Fibroblast of gingiva (primary cell): Measurements from ENCODE around the gene ISLR2.
A peak's percentile ranks its signal among the peaks of the same experiment; 100 is the strongest.

ENCODE experiments used
- DNase-seq: peaks from one replicate; pipeline ENCODE4 v3.0.0-alpha.2; 2011; ENCODE audit warnings: low read depth

Gene ISLR2

DNA sequence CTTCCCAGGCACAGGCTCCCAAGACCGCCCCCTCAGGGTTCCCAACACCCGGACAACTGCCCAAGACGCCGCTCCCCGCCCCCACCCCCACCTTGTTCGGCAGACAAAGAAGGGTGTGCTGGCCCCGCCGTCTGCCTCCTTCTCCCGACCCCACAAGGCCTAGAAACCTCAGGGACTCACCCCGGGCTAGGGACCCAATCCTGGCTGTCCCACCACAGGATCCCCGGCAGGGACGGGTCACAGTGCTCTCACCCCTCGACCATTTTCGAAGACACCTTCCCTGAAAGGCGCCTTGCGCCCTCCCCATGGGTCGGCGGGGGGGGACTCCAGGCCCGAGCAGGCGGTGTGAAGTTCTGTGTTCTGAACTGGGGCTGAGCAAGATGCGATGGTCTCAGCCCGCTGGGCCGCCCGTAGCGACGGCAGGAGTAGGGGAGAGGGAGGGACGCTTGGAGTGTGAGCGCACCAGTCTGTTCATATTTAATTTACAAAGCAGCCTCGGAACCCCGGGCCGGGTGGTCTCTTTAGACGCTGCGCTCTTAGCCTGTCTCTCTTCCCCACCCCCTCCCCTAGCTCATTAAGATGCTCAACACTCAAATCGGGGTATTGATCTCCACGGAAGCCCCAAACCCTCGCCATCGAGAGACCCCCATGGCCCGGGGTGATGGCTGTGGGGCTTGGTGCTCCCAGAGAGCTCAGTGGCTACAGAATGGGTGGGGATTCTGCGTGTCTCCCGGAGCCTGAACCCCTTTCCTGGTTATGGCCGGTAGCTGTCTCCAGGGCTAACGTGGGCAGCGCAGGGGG lies 1.4 kb upstream of the ISLR2 start:
- DNase-seq, result no peak

DNA sequence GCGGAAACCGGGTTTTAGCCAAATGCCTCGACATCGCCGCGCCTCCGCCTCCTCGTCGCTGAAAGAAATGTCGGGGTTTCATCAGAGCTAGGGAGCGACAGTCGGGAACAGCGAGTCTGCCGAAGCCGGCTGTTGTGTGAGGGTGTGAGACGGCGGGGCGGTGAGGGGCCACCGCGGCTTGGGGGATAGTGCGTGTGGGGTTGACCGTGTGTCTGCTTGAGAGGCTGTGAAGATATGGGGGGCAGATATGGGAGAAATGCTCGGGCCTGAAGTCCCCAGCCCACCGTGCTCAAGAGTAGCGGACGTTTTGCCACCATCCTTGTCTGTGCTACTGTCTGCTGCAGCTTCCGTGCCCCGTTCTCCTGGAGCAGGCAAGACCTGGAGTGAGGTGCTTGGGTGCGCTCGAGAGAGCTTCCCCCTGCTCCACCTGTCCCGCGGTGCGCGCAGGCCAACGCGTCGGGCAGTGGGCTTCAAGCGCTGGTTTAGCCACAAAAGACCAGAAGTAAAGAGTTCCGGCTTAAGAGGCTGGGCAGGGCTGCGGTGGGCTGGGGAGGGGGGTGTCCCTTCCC lies 716 bp upstream of the ISLR2 start:
- no peak for DNase-seq

DNA sequence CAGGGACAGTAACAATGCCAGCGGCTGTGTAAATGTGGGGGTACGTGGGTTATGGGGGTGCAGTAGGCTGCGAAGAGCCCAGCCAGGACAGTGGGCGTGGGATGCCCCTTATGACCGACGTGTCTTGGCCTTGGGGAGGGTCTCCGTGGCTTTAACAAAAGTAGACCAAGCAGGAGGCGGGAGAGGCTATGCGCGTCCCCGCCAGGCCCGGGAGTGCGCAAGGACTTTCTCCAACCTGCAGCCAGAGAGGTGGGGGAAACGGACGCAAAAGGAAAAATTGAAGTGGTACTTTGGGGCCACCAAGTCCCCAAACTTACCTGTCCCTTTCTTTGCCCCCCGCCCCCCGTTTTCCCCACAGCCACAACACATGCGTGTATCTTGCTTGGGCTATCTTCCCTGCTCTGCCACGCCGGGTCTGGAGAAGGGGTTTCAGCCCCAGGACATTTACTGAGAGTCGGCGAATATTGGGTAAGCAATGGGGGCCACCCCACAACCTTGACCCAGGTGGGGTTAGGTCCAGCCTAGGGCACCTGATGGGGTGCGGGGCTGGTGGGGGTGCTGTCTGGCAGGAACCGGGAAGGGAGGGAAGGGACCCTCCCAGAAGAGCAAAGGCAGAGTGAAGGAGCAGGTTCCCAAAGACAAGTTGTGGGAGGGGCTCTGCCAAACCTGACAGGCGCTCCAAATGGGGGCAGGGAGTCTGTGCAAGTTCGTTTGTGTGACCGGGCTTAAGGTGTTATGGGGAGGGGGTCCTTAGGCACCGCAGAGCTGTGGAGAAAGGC lies 652 bp downstream of the ISLR2 start:
- no peak for DNase-seq

DNA sequence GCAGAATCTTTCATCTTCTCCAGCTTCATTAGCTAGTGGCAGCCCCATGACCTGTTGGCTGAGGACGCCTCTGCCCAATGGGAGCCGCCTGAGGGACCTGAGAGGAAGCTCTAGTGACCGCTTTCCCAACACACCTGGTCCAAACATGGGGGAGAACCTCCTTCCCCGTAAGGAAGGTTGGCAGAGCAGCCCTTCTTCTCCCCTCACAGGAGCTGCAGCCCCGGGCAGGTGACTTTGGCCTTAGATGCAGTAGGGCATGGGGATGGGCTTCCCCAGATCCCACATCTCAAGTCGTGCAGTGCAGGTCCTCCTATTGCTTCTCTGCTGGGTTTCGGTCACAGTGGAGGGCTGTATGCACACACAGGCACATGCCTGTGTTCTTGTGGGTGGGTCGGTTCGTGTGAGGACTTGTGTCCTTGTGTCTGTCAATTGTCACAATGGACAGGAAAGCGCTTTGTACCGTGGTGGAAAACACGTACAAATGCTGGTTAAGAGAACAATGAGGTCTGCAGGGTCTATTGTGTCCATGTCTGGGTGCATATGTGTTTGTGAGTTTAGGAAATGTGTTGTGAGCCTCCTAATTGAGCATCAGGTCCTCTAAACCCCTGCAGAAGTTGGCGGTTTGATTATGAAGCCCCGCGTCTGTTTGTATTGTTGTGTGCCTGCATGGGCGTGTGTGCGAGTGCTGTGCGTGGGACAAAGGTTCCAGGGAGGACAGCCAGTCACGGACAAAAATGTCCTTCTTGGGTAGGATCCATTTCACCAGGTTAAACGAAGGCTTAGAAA lies 1.4 kb downstream of the ISLR2 start:
- DNase-seq, result no peak

DNA sequence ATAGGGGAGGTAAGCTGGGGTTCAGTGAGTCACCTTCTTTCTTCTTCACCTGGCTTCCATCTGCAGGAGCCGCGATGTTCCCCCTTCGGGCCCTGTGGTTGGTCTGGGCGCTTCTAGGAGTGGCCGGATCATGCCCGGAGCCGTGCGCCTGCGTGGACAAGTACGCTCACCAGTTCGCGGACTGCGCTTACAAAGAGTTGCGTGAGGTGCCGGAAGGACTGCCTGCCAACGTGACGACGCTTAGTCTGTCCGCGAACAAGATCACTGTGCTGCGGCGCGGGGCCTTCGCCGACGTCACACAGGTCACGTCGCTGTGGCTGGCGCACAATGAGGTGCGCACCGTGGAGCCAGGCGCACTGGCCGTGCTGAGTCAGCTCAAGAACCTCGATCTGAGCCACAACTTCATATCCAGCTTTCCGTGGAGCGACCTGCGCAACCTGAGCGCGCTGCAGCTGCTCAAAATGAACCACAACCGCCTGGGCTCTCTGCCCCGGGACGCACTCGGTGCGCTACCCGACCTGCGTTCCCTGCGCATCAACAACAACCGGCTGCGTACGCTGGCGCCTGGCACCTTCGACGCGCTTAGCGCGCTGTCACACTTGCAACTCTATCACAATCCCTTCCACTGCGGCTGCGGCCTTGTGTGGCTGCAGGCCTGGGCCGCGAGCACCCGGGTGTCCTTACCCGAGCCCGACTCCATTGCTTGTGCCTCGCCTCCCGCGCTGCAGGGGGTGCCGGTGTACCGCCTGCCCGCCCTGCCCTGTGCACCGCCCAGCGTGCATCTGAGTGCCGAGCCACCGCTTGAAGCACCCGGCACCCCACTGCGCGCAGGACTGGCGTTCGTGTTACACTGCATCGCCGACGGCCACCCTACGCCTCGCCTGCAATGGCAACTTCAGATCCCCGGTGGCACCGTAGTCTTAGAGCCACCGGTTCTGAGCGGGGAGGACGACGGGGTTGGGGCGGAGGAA lies 2.6 kb downstream of the ISLR2 start:
- DNase-seq, result no peak

DNA sequence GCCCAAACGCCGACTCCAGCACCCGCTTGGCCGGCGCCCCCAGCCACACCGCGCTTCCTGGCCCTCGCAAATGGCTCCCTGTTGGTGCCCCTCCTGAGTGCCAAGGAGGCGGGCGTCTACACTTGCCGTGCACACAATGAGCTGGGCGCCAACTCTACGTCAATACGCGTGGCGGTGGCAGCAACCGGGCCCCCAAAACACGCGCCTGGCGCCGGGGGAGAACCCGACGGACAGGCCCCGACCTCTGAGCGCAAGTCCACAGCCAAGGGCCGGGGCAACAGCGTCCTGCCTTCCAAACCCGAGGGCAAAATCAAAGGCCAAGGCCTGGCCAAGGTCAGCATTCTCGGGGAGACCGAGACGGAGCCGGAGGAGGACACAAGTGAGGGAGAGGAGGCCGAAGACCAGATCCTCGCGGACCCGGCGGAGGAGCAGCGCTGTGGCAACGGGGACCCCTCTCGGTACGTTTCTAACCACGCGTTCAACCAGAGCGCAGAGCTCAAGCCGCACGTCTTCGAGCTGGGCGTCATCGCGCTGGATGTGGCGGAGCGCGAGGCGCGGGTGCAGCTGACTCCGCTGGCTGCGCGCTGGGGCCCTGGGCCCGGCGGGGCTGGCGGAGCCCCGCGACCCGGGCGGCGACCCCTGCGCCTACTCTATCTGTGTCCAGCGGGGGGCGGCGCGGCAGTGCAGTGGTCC lies 3.5 kb downstream of the ISLR2 start:
- DNase-seq, result no peak

DNA sequence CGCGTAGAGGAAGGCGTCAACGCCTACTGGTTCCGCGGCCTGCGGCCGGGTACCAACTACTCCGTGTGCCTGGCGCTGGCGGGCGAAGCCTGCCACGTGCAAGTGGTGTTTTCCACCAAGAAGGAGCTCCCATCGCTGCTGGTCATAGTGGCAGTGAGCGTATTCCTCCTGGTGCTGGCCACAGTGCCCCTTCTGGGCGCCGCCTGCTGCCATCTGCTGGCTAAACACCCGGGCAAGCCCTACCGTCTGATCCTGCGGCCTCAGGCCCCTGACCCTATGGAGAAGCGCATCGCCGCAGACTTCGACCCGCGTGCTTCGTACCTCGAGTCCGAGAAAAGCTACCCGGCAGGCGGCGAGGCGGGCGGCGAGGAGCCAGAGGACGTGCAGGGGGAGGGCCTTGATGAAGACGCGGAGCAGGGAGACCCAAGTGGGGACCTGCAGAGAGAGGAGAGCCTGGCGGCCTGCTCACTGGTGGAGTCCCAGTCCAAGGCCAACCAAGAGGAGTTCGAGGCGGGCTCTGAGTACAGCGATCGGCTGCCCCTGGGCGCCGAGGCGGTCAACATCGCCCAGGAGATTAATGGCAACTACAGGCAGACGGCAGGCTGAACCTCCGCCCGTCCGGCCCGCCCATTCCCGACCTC lies 4.1 kb downstream of the ISLR2 start:
- DNase-seq, result peak; percentile 24

DNA sequence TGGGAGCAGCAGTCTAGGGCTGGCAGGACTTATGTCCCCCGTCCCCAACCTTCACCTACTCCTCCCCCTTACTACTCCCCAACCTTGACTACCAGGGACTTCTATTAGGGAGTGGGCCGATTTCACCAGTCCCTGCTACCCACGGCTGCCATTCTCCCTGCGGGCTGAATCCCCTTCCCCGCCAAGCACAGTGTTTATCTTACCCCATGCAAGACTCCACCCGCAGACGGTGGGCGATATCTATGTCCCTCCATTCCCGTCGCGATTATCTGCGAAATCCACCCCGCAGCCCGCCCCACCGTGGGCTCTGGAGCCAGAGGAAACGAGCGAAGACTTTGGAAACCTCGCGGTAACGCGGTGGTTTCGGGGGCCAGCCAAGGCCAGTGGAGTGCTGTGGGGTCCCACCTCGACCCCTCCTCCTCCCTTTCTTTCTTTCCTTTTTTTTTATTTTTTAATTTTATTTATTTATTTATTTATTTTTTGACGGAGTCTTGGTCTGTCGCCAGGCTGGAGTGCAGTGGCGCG lies 4.7 kb downstream of the ISLR2 start:
- no peak for DNase-seq

DNA sequence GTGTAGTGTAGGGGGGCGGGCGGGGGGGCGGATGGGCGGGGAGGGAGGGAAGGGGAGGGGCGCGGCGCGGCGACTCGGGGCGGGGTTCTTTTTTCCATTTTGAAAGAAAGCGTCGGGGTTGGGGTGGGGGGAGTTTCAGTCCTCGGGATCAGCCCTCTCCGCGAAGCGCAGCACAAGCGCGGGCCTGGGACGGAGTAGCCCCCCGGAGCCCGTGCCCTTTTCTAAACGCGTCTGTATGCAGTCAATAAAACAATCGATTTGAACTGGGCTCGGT lies 6.1 kb downstream of the ISLR2 start:
- no peak for DNase-seq

DNA sequence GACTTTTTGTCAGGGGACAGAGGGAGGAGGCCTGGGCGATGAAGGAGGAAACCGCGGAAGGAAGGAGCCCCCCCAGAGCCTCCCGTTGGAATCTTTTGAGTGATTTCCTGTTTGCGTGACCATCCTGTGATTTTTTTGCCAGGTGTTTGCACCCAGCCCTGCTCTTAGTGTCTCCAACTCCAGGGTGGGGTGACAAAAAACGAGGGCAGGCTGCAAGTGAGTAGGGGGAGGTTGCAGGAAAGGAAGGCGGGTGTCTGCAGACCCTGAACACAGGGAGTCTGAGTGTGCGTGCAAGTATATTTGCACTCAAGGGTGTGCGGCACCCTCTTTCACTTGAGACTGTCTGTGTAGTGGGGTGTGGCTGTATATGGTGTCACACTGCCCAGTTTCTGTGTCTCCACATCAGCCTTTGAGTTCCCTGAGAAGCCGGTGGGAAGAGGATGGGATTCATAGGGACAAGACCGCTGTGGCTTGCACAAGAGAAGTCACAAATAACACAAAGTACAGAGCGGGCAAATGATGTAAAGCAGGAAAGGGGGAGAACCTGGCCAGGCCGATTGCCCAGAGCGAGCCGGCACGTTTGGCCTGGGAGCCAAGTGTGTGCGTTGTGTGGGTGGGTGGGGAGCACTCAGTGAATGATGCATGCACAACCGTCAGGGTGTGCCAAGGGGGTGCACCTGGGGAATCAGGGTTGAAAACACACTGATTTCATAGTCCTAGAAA lies 6.6 kb downstream of the ISLR2 start:
- no peak for DNase-seq

DNA sequence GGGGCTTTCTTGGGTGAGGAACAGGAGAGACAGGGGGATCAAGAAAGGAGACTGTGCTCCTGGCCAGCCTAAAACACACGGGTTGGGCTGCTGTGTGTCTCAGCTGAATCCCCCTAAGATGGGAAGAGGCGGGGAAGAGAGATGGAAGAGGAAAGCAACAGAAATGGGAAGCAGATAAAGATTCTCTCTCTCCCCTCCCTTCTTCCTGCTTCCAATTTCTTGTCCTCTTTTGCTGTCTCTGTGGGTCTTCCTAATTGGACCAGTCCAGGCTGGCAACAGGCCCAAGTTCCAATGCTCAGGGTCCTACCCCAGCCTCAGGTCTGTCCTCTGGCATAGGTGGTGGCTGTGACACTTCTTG lies 7.1 kb downstream of the ISLR2 start:
- DNase-seq, result no peak

DNA sequence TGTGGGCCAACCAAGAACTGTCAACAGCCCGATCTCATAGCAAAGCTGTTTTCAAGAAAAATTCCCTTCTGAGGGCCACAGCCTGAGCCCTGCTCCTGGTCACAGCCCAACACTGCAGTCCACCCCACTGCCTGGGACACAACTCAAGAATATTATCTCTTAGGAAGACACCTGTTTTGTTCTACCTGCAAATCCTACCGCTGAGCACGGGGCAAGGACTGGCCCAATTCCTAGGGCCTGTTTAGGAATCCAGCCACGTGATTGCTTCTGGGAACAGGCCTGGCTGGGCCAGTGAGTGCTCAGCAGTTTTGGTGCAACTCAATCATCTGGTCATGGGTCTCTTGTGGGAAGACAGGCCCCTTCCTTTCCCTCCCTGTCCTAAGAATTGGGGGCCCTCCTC lies 8.3 kb downstream of the ISLR2 start:
- DNase-seq, result no peak

DNA sequence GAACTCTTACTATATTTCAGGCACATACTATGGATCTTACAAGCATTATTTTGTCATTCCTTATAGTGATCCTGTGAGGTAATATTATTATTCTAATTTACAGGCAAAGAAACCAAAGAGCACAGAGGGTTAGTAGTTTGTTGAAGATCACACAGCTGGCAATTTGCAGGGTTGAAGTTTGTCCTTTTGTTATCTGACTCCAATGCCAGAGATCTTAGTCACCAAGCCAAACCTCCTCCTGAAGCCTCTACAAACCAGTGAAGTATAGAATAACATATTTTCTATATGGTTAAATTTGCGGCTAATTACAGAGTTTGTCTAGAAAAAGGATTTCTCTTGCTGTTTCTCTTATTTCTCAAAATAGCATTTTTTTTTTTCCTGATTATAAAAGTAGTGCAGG lies 11.2 kb downstream of the ISLR2 start:
- no peak for DNase-seq

DNA sequence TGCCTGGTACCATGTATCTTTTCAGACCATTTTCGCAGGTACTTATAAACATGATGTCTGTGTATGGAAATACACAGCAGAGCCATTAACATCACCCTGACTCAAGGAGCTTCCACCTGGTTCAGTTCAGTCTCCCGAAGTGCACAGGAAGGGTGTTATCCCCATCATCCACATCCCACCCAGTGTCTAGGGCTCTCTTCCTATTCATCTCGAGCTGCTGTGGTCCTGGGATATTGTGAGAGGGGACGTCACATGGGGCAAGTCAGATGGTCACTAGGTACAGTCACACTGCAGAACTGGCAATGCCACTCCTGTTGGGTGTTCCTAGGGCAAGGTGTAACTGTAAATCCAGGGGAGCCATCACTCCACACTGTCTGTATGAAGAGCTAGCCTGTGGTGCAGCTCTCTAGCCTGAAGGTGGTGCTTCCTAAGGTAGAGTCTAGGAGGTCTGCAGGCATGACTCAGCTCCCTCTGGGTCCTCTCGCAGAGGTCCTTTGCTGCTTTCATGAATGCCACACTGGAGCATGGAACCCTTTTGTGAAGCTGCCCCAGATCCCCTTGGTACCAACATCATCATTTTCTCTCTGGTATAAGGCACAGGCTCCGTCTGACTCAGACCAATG lies 13.9 kb downstream of the ISLR2 start:
- no peak for DNase-seq

DNA sequence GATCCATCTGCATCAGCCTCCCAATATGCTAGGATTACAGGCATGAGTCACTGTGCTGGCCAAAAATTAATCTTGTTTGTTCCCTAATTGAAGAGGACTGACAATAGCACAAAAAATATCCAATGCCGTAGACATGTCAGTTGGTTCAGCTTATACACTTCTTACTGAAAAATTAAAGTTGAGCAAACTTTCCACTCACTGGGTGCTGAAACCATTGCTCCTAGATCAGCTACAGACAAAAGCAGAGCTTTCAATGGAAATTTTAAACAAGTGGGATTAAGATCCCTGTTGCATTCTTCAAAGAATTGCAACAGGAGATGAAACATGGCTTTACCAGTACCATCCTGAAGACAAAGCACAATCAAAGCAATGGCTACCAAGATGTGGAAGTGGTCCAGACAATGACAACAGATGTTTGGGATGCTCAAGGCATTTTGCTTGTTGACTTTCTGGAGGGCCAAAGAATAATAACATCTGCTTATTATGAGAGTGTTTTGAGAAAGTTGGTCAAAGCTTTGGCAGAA lies 16.0 kb downstream of the ISLR2 start:
- no peak for DNase-seq

DNA sequence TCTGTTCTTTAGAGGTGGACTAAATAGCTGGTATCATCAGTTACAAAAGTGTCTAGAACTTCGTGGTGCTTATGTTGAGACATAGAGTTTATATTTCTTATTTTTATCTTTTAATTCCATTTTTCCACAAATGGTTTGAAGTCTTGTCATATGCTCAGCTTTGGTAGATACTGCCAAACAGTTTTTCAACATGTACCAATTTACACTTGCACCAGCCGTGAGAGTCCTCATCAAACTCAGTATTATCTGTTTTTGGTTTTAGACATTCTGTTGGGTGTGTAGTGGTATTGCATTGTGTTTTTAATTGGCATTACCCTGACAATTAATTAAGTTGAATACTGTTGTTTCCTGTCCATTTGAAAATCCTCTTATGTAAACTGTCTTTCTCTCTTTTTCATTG lies 16.7 kb downstream of the ISLR2 start:
- DNase-seq, result no peak

DNA sequence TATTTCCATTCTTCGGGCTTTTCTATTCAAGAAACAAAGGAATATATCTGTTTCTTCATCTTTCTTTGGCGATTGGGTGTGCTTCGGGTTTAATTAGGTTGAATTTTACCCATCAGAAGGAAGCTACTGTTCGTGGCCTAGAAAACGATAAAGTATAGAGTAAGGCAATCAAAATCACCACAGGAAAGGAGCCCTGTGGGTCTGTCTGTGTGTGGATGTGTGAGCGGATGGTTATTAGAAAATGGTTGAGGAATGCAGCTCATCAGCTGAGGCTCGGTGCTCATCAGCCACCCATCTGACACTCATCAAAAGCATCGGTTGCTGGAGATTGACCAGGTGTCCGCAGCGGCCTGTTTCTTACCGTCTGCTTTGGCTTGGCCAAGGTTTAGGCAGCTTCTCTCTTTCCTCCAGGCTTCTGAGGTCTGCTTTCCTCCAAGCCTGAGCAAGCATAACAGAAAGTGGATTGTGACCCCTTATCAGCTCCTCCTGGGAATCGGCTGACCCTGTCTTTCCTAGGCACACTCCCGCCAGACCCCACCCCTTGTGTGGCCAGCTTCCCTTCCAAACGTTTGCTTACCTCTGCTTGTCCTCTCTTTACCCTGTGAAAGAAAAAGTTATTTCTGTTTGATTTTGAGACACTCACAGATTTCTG lies 25.5 kb downstream of the ISLR2 start:
- DNase-seq, result no peak

DNA sequence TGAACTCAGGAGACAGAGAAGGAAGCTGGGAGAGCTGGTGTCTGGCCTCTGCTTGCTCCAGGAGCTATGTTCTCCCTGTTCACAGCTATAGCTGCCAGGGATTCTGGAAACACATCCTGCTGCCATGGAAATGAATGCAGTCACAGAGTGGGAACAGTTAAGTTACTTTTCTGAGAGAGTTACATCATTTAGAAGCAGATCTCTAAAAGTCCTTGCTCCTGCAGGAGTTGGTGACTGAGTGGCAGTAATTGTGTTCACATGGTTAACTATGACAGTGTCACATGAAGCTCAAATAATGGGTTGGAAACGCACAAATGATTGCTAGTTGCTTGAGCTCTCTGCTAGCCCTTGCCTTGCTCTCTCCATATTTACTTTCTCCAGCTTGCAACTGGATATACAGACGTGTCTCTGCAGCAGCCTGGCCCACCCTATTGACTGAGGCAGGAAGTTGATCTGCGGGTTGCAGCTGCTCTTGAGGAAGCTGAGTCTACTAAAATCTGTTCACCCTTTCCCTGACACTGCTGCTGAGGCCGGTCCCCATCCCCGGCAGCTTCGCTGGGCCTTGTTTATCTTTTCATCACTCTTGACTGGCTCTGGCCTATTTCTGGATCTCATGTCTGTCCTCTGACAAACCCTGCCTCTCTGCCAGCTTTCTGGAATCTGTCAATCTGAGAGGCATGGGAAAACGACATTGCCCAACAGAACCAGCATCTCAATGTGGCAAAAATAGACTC lies 26.5 kb downstream of the ISLR2 start:
- DNase-seq, result no peak
